ENCODE data around the gene THRSP. TPM values are rescaled to one million over a fixed set of nuclear protein-coding genes. Genes with fewer than 3 reads are reported as not detected.

The THRSP gene
- polyA plus RNA-seq, 1 of the 3 experiments (the other 2 are of a cell fraction): not detected

GRCh38 chr11:78060533-78060932 is 3.1 kb upstream of the THRSP start:
- Histone ChIP-seq H3K4me1 (ENCODE audit: control insufficient read depth in 1 of 2, insufficient read depth in 2 of 2, low read depth in 1 of 2, low read length in 1 of 2) (peaks cover 3 to 4% of the 10 kb centered on the region in 2 experiments; a peak in 2 of 4 replicates), H3K4me2 (no peak overlapping the region), H3K9ac (no peak overlapping the region), H3F3A (replicated peaks; ENCODE audit: insufficient read depth) (peaks cover 6% of the 10 kb centered on the region), H3K27ac (ENCODE audit: low read depth in 2 of 2, low read length in 1 of 2) (no peak overlapping the region), H3K79me2 (ENCODE audit: insufficient read depth) (no peaks in the 10 kb centered on the region), H4K20me1 (ENCODE audit: insufficient read depth) (no peaks in the 10 kb centered on the region), H3K27me3 (ENCODE audit: insufficient read depth) (no peaks in the 10 kb centered on the region), H3K9me3 (no peaks in the 10 kb centered on the region), H3K36me3 (replicated peaks in 1 of 2; ENCODE audit: control insufficient read depth in 1 of 2, insufficient read depth in 2 of 2, low read length in 1 of 2) (no peaks in the 10 kb centered on the region), H2AFZ (ENCODE audit: low read depth) (no peak overlapping the region), H3K4me3 (ENCODE audit: low read depth in 2 of 2, low read length in 1 of 2) (no peak overlapping the region), H3K9me2 (no peaks in the 10 kb centered on the region)
- POLR2A ChIA-PET: no interaction called here
- DNase-seq: no peak
- 94% methylated on average over 8 of the region's 8 CpGs for WGBS (ENCODE audit: low lambda C conversion rate)
- CTCF ChIA-PET: interaction anchor here (1.1 to 1.4 kb wide), 3 partner anchors 13 to 19 kb away, joined by 3 to 6 read pairs (median 3); partner anchors contain the start of gene NDUFC2
- no peak for TF ChIP-seq FOXJ3 (CRISPR knock-in tag; IDR thresholded peaks at IDR 0.05)
- TF ChIP-seq SIN3A (IDR thresholded peaks at IDR 0.05; ENCODE audit: borderline replicate concordance, low read depth, low read length): no peak
- TF ChIP-seq IRF3 (IDR thresholded peaks at IDR 0.05; ENCODE audit: low read depth, low read length): no peak
- no peak for TF ChIP-seq RAD21 (IDR thresholded peaks at IDR 0.05; ENCODE audit: low read length)
- TF ChIP-seq FOXM1 (IDR thresholded peaks at IDR 0.05; ENCODE audit: low read depth): no peak
- TF ChIP-seq CTCF (IDR thresholded peaks at IDR 0.05): no peak
- no peak for TF ChIP-seq NFIC (IDR thresholded peaks at IDR 0.05; ENCODE audit: borderline replicate concordance)
- TF ChIP-seq MAX (IDR thresholded peaks at IDR 0.05; ENCODE audit: low read depth): no peak
- TF ChIP-seq POLR2AphosphoS5 (IDR thresholded peaks at IDR 0.05; ENCODE audit: low read depth, low read length): no peak
- no peak for TF ChIP-seq TCF12 (IDR thresholded peaks at IDR 0.05)
- TF ChIP-seq EP300 (IDR thresholded peaks at IDR 0.05; ENCODE audit: borderline replicate concordance in 1 of 2, low read depth in 1 of 2, low read length in 1 of 2): no peak
- no peak for TF ChIP-seq CHD2 (IDR thresholded peaks at IDR 0.05; ENCODE audit: low read length, partially characterized antibody)
- TF ChIP-seq RFX5 (IDR thresholded peaks at IDR 0.05; ENCODE audit: low read length): no peak
- TF ChIP-seq MXI1 (IDR thresholded peaks at IDR 0.05; ENCODE audit: low read depth, low read length): no peak
- TF ChIP-seq MEF2A (IDR thresholded peaks at IDR 0.05; ENCODE audit: borderline replicate concordance, low read depth): no peak

Data from SK-N-SH (cell line).